GM23338 (cell line): ENCODE measurements around the gene ETV6. TPM values are rescaled to one million over a fixed set of nuclear protein-coding genes. Genes with fewer than 3 reads are reported as not detected.

Source experiments
- ATAC-seq: fragments of 200-7000 bp; cut with Tn5 transposase; 3 replicates; pipeline ENCODE4 v1.9.1; 2020
- DNase-seq: peaks from one replicate; pipeline ENCODE4 v3.0.0-alpha.2; 2015; ENCODE audit warnings: low spot score
- H2AFZ ChIP-seq: fragments of 200-600 bp; sonication (generic); 2 replicates; pipeline ENCODE4 v1.8.0; 2016; ENCODE audit warnings: antibody characterized with exemption, mild to moderate bottlenecking, moderate library complexity
- H3F3A ChIP-seq: fragments of 200-600 bp; sonication (generic); replicated peaks from 2 replicates; pipeline ENCODE4 v1.8.0; 2017; ENCODE audit warnings: antibody characterized with exemption, mixed run types, low read depth
- H3K27ac ChIP-seq: fragments of 200-600 bp; sonication (generic); 2 replicates; pipeline ENCODE4 v1.6.1; 2016; ENCODE audit warnings: low read depth
- H3K27me3 ChIP-seq: fragments of 200-600 bp; sonication (generic); 2 replicates; pipeline ENCODE4 v1.8.0; 2016; ENCODE audit warnings: mild to moderate bottlenecking, mixed run types, moderate library complexity; ENCODE audit not compliant: insufficient read depth
- H3K36me3 ChIP-seq: fragments of 200-600 bp; sonication (generic); 2 replicates; pipeline ENCODE4 v1.8.0; 2016; ENCODE audit warnings: mild to moderate bottlenecking; ENCODE audit not compliant: insufficient read depth
- H3K4me1 ChIP-seq: fragments of 200-600 bp; sonication (generic); 2 replicates; pipeline ENCODE4 v1.8.0; 2016; ENCODE audit warnings: mild to moderate bottlenecking, moderate library complexity; ENCODE audit not compliant: insufficient read depth
- H3K4me2 ChIP-seq: fragments of 200-600 bp; sonication (generic); 2 replicates; pipeline ENCODE4 v1.7.1; 2017; ENCODE audit warnings: mixed run types
- H3K4me3 ChIP-seq: fragments of 200-600 bp; sonication (generic); 2 replicates; pipeline ENCODE4 v1.6.1; 2016; ENCODE audit warnings: mixed run types
- H3K79me2 ChIP-seq: fragments of 200-600 bp; sonication (generic); replicated peaks from 2 replicates; pipeline ENCODE4 v1.8.0; 2017; ENCODE audit warnings: mild to moderate bottlenecking; ENCODE audit not compliant: insufficient read depth
- H3K9me2 ChIP-seq: fragments of 200-600 bp; sonication (generic); 2 replicates; pipeline ENCODE4 v1.8.0; 2017; ENCODE audit not compliant: insufficient read depth
- H4K20me1 ChIP-seq: fragments of 200-600 bp; sonication (generic); replicated peaks from 2 replicates; pipeline ENCODE4 v1.8.0; 2017; ENCODE audit warnings: mild to moderate bottlenecking; ENCODE audit not compliant: insufficient read depth
- H3K27ac Mint-ChIP-seq: 2 replicates; pipeline ENCODE4 v1.8.0; 2020; ENCODE audit warnings: inconsistent platforms, mild to moderate bottlenecking, moderate library complexity, mixed read lengths
- H3K27me3 Mint-ChIP-seq: 3 replicates; pipeline ENCODE4 v1.8.0; 2022; ENCODE audit warnings: low read depth, mild to moderate bottlenecking, moderate library complexity, mixed read lengths, inconsistent platforms; ENCODE audit not compliant: insufficient read depth, poor library complexity
- H3K36me3 Mint-ChIP-seq: 3 replicates; pipeline ENCODE4 v1.8.0; 2021; ENCODE audit warnings: low read depth, mild to moderate bottlenecking, inconsistent platforms, moderate library complexity, mixed read lengths
- H3K4me1 Mint-ChIP-seq: 3 replicates; pipeline ENCODE4 v1.8.0; 2020; ENCODE audit warnings: mild to moderate bottlenecking, inconsistent platforms, mixed read lengths
- H3K4me3 Mint-ChIP-seq: 3 replicates; pipeline ENCODE4 v1.8.0; 2021; ENCODE audit warnings: moderate library complexity, mild to moderate bottlenecking, inconsistent platforms, mixed read lengths
- H3K9me3 Mint-ChIP-seq: 3 replicates; pipeline ENCODE4 v1.8.0; 2020; ENCODE audit warnings: moderate library complexity, mild to moderate bottlenecking, inconsistent platforms, mixed read lengths
- CREB1 ChIP-seq: fragments of 250-450 bp; sonication (Bioruptor Pico); IDR thresholded peaks from 2 replicates; pipeline ENCODE4 v1.5.0; 2020; ENCODE audit warnings: low read depth, mild to moderate bottlenecking, moderate library complexity
- EZH2 ChIP-seq: fragments of 200-600 bp; sonication (generic); IDR thresholded peaks from one replicate; pipeline ENCODE4 v1.8.0; 2017; ENCODE audit warnings: antibody characterized with exemption, mild to moderate bottlenecking, low read depth; ENCODE audit not compliant: unreplicated experiment
- EZH2phosphoT487 ChIP-seq: fragments of 200-600 bp; sonication (generic); IDR thresholded peaks from one replicate; pipeline ENCODE4 v1.8.1; 2018; ENCODE audit warnings: antibody characterized with exemption; ENCODE audit not compliant: unreplicated experiment
- JUNB ChIP-seq: IDR thresholded peaks from one replicate; pipeline ENCODE4 v1.6.1; 2016; ENCODE audit warnings: antibody characterized with exemption; ENCODE audit not compliant: unreplicated experiment
- NANOG ChIP-seq: IDR thresholded peaks from 2 replicates; pipeline ENCODE4 v1.6.1; 2016; ENCODE audit warnings: antibody characterized with exemption, borderline replicate concordance
- POLR2AphosphoS5 ChIP-seq: IDR thresholded peaks from 2 replicates; pipeline ENCODE4 v1.6.1; 2016; ENCODE audit warnings: antibody characterized with exemption, low read depth
- polyA plus RNA-seq: library from polyadenylated mRNA; unstranded; fragments of >200 nt; fragmentation: Nextera tagmentation; extraction: Ambion mirVana; gene quantifications from 2 replicates; pipeline ENCODE4 v1.2.1, GENCODE V29; 2016
- total RNA-seq: library from RNA; depleted of rRNA; stranded (reverse); fragments of >200 nt; shearing (Covaris generic); gene quantifications from 2 replicates; pipeline ENCODE4 v1.2.3, GENCODE V29; 2014
- TF ChIP-seq, protein P1 (sequence below): fragments of 250-450 bp; sonication (Bioruptor Pico); IDR thresholded peaks from 2 replicates; pipeline ENCODE4 v1.5.0; 2020; ENCODE audit warnings: mild to moderate bottlenecking, moderate library complexity
- TF ChIP-seq, protein P2 (sequence below): IDR thresholded peaks from one replicate; pipeline ENCODE4 v1.6.1; 2018; ENCODE audit warnings: antibody characterized with exemption; ENCODE audit not compliant: unreplicated experiment
- TF ChIP-seq, protein P3 (sequence below), 2 experiments: fragments of 200-600 bp in 1 of 2; sonication (generic) in 1 of 2; conservative IDR thresholded peaks; 2 replicates each; pipeline versions ENCODE4 v1.5.1 to v1.6.1; 2016 to 2017; ENCODE audit warnings: antibody characterized with exemption in 2 of 2, low read depth in 2 of 2, mild to moderate bottlenecking in 2 of 2, moderate library complexity in 1 of 2
- TF ChIP-seq, protein P4 (sequence below): IDR thresholded peaks from 2 replicates; pipeline ENCODE4 v1.6.1; 2016; ENCODE audit warnings: antibody characterized with exemption

Gene ETV6
- total and polyA plus RNA-seq, 2 experiments from 2014 or later, result 7.5 to 15.1 TPM

DNA sequence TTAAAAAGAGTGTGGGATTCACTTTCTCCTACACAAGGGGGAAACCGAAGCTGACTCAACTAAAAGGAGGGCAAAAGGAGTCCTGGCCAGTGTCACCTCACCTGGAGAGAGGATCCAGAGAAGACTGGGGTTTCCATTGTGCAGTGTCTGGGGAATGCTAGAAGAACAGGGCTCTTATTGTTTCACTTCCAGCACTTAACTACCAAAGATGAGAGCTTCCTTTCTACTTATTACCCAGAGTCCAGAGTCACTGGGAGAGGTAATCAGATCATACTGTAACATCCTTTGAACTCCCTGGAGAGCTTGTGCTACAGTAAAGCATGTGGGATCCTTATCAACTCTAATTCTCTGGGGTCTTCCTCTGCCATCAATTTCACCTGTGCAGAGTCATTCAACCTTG is 272.9 kb downstream of the ETV6 start:
- peak overlapping the region; percentile 77 for H2AFZ ChIP-seq
- peaks cover 5% of the 10 kb centered on the region; the same call in 1 of the 2 replicates for H3K9me2 ChIP-seq
- no peaks in the 10 kb centered on the region for H3F3A ChIP-seq
- H3K4me3 Mint-ChIP-seq, result no peak overlapping the region
- H3K27me3 ChIP-seq, result no peaks in the 10 kb centered on the region
- no peaks in the 10 kb centered on the region for H4K20me1 ChIP-seq
- TF ChIP-seq POLR2AphosphoS5, result no peak
- H3K4me1 ChIP-seq, result no peaks in the 10 kb centered on the region
- no peaks in the 10 kb centered on the region for H3K36me3 ChIP-seq
- H3K27ac ChIP-seq, result no peak overlapping the region
- no peaks in the 10 kb centered on the region for H3K79me2 ChIP-seq
- H3K9me3 Mint-ChIP-seq, result no peaks in the 10 kb centered on the region
- peaks cover 3% of the 10 kb centered on the region for H3K27me3 Mint-ChIP-seq
- H3K4me3 ChIP-seq, result no peak overlapping the region
- no peaks in the 10 kb centered on the region for H3K4me1 Mint-ChIP-seq
- no peak overlapping the region for H3K27ac Mint-ChIP-seq
- H3K36me3 Mint-ChIP-seq, result no peaks in the 10 kb centered on the region
- no peak for ATAC-seq
- no peak for DNase-seq
- H3K4me2 ChIP-seq, result no peak overlapping the region

DNA sequence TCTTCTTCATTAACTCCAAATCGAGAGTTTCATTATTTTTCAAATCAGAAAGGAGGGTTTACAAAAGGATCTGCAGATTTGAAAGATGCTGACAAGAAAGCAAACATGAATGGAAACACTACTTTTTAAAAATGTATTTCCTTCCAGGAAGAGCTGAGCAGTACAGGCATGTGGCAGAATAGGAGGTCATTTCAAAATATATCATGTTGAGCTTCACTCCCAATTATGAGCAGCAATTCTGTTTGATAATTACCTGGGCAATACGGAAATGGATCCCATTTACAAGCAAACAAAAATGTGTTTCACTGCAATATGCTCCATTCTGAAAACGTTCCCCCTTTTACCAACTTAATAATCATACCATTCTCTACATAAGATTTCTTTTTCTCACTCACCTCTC is 273.6 kb downstream of the ETV6 start:
- no peak for DNase-seq
- no peaks in the 10 kb centered on the region for H3K4me1 Mint-ChIP-seq
- no peak for TF ChIP-seq CREB1 (CRISPR knock-in tag)
- TF ChIP-seq POLR2AphosphoS5, result no peak
- TF ChIP-seq, protein P1, sequence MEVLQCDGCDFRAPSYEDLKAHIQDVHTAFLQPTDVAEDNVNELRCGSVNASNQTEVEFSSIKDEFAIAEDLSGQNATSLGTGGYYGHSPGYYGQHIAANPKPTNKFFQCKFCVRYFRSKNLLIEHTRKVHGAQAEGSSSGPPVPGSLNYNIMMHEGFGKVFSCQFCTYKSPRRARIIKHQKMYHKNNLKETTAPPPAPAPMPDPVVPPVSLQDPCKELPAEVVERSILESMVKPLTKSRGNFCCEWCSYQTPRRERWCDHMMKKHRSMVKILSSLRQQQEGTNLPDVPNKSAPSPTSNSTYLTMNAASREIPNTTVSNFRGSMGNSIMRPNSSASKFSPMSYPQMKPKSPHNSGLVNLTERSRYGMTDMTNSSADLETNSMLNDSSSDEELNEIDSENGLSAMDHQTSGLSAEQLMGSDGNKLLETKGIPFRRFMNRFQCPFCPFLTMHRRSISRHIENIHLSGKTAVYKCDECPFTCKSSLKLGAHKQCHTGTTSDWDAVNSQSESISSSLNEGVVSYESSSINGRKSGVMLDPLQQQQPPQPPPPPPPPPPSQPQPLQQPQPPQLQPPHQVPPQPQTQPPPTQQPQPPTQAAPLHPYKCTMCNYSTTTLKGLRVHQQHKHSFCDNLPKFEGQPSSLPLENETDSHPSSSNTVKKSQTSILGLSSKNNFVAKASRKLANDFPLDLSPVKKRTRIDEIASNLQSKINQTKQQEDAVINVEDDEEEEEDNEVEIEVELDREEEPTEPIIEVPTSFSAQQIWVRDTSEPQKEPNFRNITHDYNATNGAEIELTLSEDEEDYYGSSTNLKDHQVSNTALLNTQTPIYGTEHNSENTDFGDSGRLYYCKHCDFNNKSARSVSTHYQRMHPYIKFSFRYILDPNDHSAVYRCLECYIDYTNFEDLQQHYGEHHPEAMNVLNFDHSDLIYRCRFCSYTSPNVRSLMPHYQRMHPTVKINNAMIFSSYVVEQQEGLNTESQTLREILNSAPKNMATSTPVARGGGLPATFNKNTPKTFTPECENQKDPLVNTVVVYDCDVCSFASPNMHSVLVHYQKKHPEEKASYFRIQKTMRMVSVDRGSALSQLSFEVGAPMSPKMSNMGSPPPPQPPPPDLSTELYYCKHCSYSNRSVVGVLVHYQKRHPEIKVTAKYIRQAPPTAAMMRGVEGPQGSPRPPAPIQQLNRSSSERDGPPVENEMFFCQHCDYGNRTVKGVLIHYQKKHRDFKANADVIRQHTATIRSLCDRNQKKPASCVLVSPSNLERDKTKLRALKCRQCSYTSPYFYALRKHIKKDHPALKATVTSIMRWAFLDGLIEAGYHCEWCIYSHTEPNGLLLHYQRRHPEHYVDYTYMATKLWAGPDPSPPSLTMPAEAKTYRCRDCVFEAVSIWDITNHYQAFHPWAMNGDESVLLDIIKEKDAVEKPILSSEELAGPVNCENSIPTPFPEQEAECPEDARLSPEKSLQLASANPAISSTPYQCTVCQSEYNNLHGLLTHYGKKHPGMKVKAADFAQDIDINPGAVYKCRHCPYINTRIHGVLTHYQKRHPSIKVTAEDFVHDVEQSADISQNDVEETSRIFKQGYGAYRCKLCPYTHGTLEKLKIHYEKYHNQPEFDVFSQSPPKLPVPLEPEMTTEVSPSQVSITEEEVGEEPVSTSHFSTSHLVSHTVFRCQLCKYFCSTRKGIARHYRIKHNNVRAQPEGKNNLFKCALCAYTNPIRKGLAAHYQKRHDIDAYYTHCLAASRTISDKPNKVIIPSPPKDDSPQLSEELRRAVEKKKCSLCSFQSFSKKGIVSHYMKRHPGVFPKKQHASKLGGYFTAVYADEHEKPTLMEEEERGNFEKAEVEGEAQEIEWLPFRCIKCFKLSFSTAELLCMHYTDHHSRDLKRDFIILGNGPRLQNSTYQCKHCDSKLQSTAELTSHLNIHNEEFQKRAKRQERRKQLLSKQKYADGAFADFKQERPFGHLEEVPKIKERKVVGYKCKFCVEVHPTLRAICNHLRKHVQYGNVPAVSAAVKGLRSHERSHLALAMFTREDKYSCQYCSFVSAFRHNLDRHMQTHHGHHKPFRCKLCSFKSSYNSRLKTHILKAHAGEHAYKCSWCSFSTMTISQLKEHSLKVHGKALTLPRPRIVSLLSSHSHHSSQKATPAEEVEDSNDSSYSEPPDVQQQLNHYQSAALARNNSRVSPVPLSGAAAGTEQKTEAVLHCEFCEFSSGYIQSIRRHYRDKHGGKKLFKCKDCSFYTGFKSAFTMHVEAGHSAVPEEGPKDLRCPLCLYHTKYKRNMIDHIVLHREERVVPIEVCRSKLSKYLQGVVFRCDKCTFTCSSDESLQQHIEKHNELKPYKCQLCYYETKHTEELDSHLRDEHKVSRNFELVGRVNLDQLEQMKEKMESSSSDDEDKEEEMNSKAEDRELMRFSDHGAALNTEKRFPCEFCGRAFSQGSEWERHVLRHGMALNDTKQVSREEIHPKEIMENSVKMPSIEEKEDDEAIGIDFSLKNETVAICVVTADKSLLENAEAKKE (CRISPR knock-in tag), result no peak
- TF ChIP-seq, protein P2, sequence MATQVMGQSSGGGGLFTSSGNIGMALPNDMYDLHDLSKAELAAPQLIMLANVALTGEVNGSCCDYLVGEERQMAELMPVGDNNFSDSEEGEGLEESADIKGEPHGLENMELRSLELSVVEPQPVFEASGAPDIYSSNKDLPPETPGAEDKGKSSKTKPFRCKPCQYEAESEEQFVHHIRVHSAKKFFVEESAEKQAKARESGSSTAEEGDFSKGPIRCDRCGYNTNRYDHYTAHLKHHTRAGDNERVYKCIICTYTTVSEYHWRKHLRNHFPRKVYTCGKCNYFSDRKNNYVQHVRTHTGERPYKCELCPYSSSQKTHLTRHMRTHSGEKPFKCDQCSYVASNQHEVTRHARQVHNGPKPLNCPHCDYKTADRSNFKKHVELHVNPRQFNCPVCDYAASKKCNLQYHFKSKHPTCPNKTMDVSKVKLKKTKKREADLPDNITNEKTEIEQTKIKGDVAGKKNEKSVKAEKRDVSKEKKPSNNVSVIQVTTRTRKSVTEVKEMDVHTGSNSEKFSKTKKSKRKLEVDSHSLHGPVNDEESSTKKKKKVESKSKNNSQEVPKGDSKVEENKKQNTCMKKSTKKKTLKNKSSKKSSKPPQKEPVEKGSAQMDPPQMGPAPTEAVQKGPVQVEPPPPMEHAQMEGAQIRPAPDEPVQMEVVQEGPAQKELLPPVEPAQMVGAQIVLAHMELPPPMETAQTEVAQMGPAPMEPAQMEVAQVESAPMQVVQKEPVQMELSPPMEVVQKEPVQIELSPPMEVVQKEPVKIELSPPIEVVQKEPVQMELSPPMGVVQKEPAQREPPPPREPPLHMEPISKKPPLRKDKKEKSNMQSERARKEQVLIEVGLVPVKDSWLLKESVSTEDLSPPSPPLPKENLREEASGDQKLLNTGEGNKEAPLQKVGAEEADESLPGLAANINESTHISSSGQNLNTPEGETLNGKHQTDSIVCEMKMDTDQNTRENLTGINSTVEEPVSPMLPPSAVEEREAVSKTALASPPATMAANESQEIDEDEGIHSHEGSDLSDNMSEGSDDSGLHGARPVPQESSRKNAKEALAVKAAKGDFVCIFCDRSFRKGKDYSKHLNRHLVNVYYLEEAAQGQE, result no peak
- TF ChIP-seq JUNB, result no peak
- TF ChIP-seq EZH2, result no peak
- TF ChIP-seq, protein P3, sequence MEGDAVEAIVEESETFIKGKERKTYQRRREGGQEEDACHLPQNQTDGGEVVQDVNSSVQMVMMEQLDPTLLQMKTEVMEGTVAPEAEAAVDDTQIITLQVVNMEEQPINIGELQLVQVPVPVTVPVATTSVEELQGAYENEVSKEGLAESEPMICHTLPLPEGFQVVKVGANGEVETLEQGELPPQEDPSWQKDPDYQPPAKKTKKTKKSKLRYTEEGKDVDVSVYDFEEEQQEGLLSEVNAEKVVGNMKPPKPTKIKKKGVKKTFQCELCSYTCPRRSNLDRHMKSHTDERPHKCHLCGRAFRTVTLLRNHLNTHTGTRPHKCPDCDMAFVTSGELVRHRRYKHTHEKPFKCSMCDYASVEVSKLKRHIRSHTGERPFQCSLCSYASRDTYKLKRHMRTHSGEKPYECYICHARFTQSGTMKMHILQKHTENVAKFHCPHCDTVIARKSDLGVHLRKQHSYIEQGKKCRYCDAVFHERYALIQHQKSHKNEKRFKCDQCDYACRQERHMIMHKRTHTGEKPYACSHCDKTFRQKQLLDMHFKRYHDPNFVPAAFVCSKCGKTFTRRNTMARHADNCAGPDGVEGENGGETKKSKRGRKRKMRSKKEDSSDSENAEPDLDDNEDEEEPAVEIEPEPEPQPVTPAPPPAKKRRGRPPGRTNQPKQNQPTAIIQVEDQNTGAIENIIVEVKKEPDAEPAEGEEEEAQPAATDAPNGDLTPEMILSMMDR (conservative IDR thresholded peaks at IDR 0.05; ENCODE audit: low read depth in 2 of 2), result no peak
- TF ChIP-seq, protein P4, sequence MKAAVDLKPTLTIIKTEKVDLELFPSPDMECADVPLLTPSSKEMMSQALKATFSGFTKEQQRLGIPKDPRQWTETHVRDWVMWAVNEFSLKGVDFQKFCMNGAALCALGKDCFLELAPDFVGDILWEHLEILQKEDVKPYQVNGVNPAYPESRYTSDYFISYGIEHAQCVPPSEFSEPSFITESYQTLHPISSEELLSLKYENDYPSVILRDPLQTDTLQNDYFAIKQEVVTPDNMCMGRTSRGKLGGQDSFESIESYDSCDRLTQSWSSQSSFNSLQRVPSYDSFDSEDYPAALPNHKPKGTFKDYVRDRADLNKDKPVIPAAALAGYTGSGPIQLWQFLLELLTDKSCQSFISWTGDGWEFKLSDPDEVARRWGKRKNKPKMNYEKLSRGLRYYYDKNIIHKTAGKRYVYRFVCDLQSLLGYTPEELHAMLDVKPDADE, result no peak
- TF ChIP-seq EZH2phosphoT487, result no peak
- TF ChIP-seq NANOG, result no peak

More for the DNA sequence above, 273.6 kb downstream of the ETV6 start:
- Histone ChIP-seq H4K20me1 (no peaks in the 10 kb centered on the region), H3K36me3 (no peaks in the 10 kb centered on the region), H3K27ac (no peak overlapping the region), H3K27me3 (no peaks in the 10 kb centered on the region), H2AFZ (peak overlapping the region; percentile 77), H3K79me2 (no peaks in the 10 kb centered on the region), H3F3A (no peaks in the 10 kb centered on the region), H3K4me2 (no peak overlapping the region), H3K9me2 (peaks cover 5% of the 10 kb centered on the region; the same call in 1 of the 2 replicates), H3K4me1 (no peaks in the 10 kb centered on the region), H3K4me3 (no peak overlapping the region)
- Mint-ChIP-seq H3K9me3 (no peaks in the 10 kb centered on the region), H3K27me3 (peaks cover 3% of the 10 kb centered on the region), H3K4me3 (no peak overlapping the region), H3K36me3 (no peaks in the 10 kb centered on the region), H3K27ac (no peak overlapping the region)
- no peak for ATAC-seq
